GM18868 (cell line): ENCODE data around the gene CASP3.
"Not testable (repeated sequence)": the region's sequence is repeated elsewhere in the genome, so short reads cannot be mapped to it uniquely, and the experiment has no call there.

ENCODE experiments used
- ATAC-seq: cut with Tn5 transposase; IDR thresholded peaks from one replicate; pipeline ENCODE4 v1.9.1; 2021; ENCODE audit warnings: mild to moderate bottlenecking, moderate library complexity; ENCODE audit not compliant: unreplicated experiment

The CASP3 gene

GRCh38 chr4:184664445-184665210 lies 15.4 kb upstream of the CASP3 start:
- ATAC-seq, result no peak

GRCh38 chr4:184662236-184662635 lies 13.0 kb upstream of the CASP3 start:
- no peak for ATAC-seq

- no peak for ATAC-seq
These were observed 11.7 kb upstream of the CASP3 start for GRCh38 chr4:184660978-184661377.

- not testable (repeated sequence) for ATAC-seq
These were observed 8.6 kb upstream of the CASP3 start for GRCh38 chr4:184657820-184658219.

GRCh38 chr4:184657144-184657543 lies 7.9 kb upstream of the CASP3 start:
- ATAC-seq, result no peak

- no peak for ATAC-seq
These were observed 6.9 kb upstream of the CASP3 start for GRCh38 chr4:184655889-184656869.

- ATAC-seq, result no peak
These were observed 4.4 kb upstream of the CASP3 start for GRCh38 chr4:184653650-184654049.

- not testable (repeated sequence) for ATAC-seq
These were observed 3.4 kb upstream of the CASP3 start for GRCh38 chr4:184652681-184653080.

- no peak for ATAC-seq
These were observed 2.7 kb upstream of the CASP3 start for GRCh38 chr4:184651899-184652298.

- ATAC-seq, result peak; percentile 4
These were observed 966 bp upstream of the CASP3 start for GRCh38 chr4:184649971-184650855.

- ATAC-seq, result peak; percentile 31
These were observed 778 bp downstream of the CASP3 start for GRCh38 chr4:184648313-184649025.

- no peak for ATAC-seq
These were observed 1.3 kb downstream of the CASP3 start for GRCh38 chr4:184648054-184648312.

GRCh38 chr4:184647266-184648053 lies 1.8 kb downstream of the CASP3 start:
- no peak for ATAC-seq

GRCh38 chr4:184645904-184646610 lies 3.2 kb downstream of the CASP3 start:
- no peak for ATAC-seq

GRCh38 chr4:184644553-184645307 lies 4.5 kb downstream of the CASP3 start:
- no peak for ATAC-seq

- no peak for ATAC-seq
These were observed 5.5 kb downstream of the CASP3 start for GRCh38 chr4:184643731-184644130.

GRCh38 chr4:184641451-184641850 lies 7.8 kb downstream of the CASP3 start:
- no peak for ATAC-seq

GRCh38 chr4:184641022-184641421 lies 8.2 kb downstream of the CASP3 start:
- ATAC-seq, result no peak
